GM21786 (cell line): ENCODE measurements around the gene MYRIP.

Source experiments
- ATAC-seq: cut with Tn5 transposase; IDR thresholded peaks from one replicate; pipeline ENCODE4 v1.9.1; 2021; ENCODE audit not compliant: unreplicated experiment

The MYRIP gene

GRCh38 chr3:40224796-40225515, 415.5 kb downstream of the MYRIP start:
- ATAC-seq: no peak

- ATAC-seq: no peak
Measured at GRCh38 chr3:40226636-40227035, 417.2 kb downstream of the MYRIP start.

- ATAC-seq: no peak
Measured at GRCh38 chr3:40228792-40229350, 419.5 kb downstream of the MYRIP start.

- ATAC-seq: no peak
Measured at GRCh38 chr3:40229386-40229785, 420.0 kb downstream of the MYRIP start.

- no peak for ATAC-seq
Measured at GRCh38 chr3:40229963-40230362, 420.6 kb downstream of the MYRIP start.

GRCh38 chr3:40230382-40230781, 421.0 kb downstream of the MYRIP start:
- no peak for ATAC-seq

GRCh38 chr3:40232626-40233025, 423.2 kb downstream of the MYRIP start:
- no peak for ATAC-seq

GRCh38 chr3:40237159-40237558, 427.8 kb downstream of the MYRIP start:
- ATAC-seq: no peak

- no peak for ATAC-seq
Measured at GRCh38 chr3:40237889-40238571, 428.6 kb downstream of the MYRIP start.

GRCh38 chr3:40240921-40241320, 431.5 kb downstream of the MYRIP start:
- no peak for ATAC-seq

- ATAC-seq: no peak
Measured at GRCh38 chr3:40242216-40242615, 432.8 kb downstream of the MYRIP start.

- ATAC-seq: no peak
Measured at GRCh38 chr3:40242638-40243037, 433.2 kb downstream of the MYRIP start.

- no peak for ATAC-seq
Measured at GRCh38 chr3:40243056-40243455, 433.6 kb downstream of the MYRIP start.

- ATAC-seq: no peak
Measured at GRCh38 chr3:40247714-40248454, 438.5 kb downstream of the MYRIP start.

GRCh38 chr3:40248591-40248990, 439.2 kb downstream of the MYRIP start:
- no peak for ATAC-seq

- no peak for ATAC-seq
Measured at GRCh38 chr3:40249168-40249567, 439.8 kb downstream of the MYRIP start.

- no peak for ATAC-seq
Measured at GRCh38 chr3:40254491-40254890, 445.1 kb downstream of the MYRIP start.

GRCh38 chr3:40254891-40255290, 445.5 kb downstream of the MYRIP start:
- ATAC-seq: no peak

GRCh38 chr3:40255532-40255931, 446.1 kb downstream of the MYRIP start:
- no peak for ATAC-seq

- no peak for ATAC-seq
Measured at GRCh38 chr3:40258064-40258463, 448.7 kb downstream of the MYRIP start.

GRCh38 chr3:40258555-40258954, 449.1 kb downstream of the MYRIP start:
- ATAC-seq: no peak

- no peak for ATAC-seq
Measured at GRCh38 chr3:40262331-40262730, 452.9 kb downstream of the MYRIP start.
